H1 (cell line): Measurements from ENCODE around the gene FAM240A. TPM values are rescaled to one million over a fixed set of nuclear protein-coding genes. Genes with fewer than 3 reads are reported as not detected.

Experiments
- CHD7 ChIP-seq: fragments of 300-600 bp; sonication (generic); IDR thresholded peaks from 2 replicates; pipeline ENCODE4 v1.7.1; 2012; ENCODE audit warnings: low read length, moderate library complexity, mild to moderate bottlenecking, inconsistent platforms; ENCODE audit not compliant: insufficient replicate concordance
- GTF2F1 ChIP-seq: IDR thresholded peaks from 2 replicates; pipeline ENCODE4 v1.6.1; 2012; ENCODE audit warnings: low read depth, low read length, improper control_type of control experiment, borderline replicate concordance
- KDM1A ChIP-seq: fragments of 200-600, 300-600 bp; sonication (generic); IDR thresholded peaks from 2 replicates; pipeline ENCODE4 v1.7.1; 2016; ENCODE audit warnings: mild to moderate bottlenecking, low read length, borderline replicate concordance
- RNF2 ChIP-seq: fragments of 200-900, 300-1000 bp; sonication (generic); IDR thresholded peaks from 2 replicates; pipeline ENCODE4 v1.7.1; 2016; ENCODE audit warnings: borderline replicate concordance, low read depth, mild to moderate bottlenecking, antibody characterized with exemption, low read length; ENCODE audit not compliant: poor library complexity, severe bottlenecking; ENCODE audit errors: missing control alignments
- SIN3A ChIP-seq, 2 experiments: IDR thresholded peaks in 1 of 2; conservative IDR thresholded peaks in 1 of 2; 2 replicates each; pipeline ENCODE4 v1.6.1; 2011 to 2012; ENCODE audit warnings: low read length in 2 of 2, improper control_type of control experiment in 1 of 2, low read depth in 1 of 2, mild to moderate bottlenecking in 1 of 2
- SIX5 ChIP-seq: IDR thresholded peaks from 2 replicates; pipeline ENCODE4 v1.6.1; 2011; ENCODE audit warnings: mild to moderate bottlenecking, low read depth, low read length
- TEAD4 ChIP-seq: IDR thresholded peaks from 2 replicates; pipeline ENCODE4 v1.6.1; 2012; ENCODE audit warnings: low read depth, low read length, inconsistent platforms, mixed read lengths
- YY1 ChIP-seq: IDR thresholded peaks from 2 replicates; pipeline ENCODE4 v1.6.1; 2011; ENCODE audit warnings: low read depth, mild to moderate bottlenecking, low read length
- polyA plus RNA-seq, 7 experiments: library from polyadenylated mRNA; depleted of rRNA in 3 of 7; stranded (reverse) in 5 of 7; unstranded in 2 of 7; fragments of >200 nt in 5 of 7; fragments of 200-250 nt in 2 of 7; gene quantifications; 1 replicate in 5 of 7; 2 replicates in 1 of 7; 4 replicates in 1 of 7; pipeline versions ENCODE4 v1.2.1 to v1.2.3, GENCODE V29; 2011 to 2013; ENCODE audit warnings: missing spikeins in 2 of 7, mixed read lengths in 2 of 7
- total RNA-seq: library from RNA; stranded (reverse); fragmentation: NEBNext Ultra II Directional; extraction: Animal tissue kit (Norgen Biotek cat#: 25700); gene quantifications from 2 replicates; pipeline ENCODE4 v1.2.1, GENCODE V29; 2021
- TF ChIP-seq, protein P1 (sequence below): IDR thresholded peaks from 2 replicates; pipeline ENCODE4 v1.6.1; 2011; ENCODE audit warnings: low read depth, mild to moderate bottlenecking, low read length; ENCODE audit not compliant: insufficient read depth

The FAM240A gene
- total and polyA plus RNA-seq, 2 of the 8 experiments (the other 6 are each of a cell fraction or from before 2014, with no cell fraction given) = 0.08 TPM; not detected in 1

DNA sequence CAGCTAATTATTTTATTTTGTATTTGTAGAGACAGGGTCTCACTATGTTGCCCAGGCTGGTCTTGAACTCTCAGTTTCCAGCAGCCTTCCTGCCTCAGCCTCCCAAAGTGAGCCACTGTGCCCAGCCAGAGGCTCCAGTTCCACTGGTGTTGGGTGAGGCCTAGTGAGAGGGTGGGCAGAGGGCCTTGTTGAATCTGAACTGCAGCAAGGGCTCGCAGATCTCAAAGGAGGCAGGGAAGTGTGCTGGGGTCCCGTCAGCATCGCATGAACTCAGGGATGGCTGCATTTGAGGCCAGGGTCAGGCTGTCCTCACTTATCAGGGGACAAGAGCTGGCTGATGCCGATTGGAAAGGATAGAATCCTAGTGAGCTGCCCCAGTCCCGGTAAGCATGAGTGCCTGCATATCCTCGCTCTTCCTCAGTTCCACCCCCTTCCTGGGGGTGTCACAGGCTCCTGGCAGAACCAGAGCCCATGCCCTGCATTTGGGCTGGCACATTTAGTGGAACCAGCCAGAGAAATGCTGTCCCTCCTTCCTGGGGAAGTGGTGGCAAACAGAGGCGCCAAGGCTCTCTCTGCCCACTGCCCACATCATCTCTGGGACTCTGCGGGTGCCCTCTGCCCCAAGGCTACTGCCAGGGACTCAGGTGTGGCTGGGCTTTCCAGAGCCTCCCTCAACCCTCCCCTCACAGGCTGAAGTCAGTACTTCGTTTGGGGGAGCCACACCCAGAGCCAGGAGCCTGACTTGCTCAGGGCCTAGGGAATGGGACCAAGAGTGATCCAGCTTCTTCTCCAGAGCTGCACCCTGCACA lies 57.1 kb downstream of the FAM240A start (continued):
- TF ChIP-seq CHD7 (no peak), TEAD4 (no peak), RNF2 (no peak), GTF2F1 (no peak), SIN3A (conservative IDR thresholded peaks at IDR 0.05 in 1 of 2, IDR thresholded peaks at IDR 0.05 in 1 of 2; ENCODE audit: low read depth in 1 of 2, low read length in 2 of 2) (no peak), KDM1A (no peak), YY1 (no peak), SIX5 (no peak)
- TF ChIP-seq, protein P1, sequence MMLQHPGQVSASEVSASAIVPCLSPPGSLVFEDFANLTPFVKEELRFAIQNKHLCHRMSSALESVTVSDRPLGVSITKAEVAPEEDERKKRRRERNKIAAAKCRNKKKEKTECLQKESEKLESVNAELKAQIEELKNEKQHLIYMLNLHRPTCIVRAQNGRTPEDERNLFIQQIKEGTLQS = no peak
